ENCODE measurements around the gene MAST4. TPM values are rescaled to one million over a fixed set of nuclear protein-coding genes. Genes with fewer than 3 reads are reported as not detected.

The MAST4 gene
- total and polyA plus RNA-seq, 2 of the 13 experiments (the other 11 are each of a cell fraction or from before 2014, with no cell fraction given) = 3.4 to 3.7 TPM

DNA sequence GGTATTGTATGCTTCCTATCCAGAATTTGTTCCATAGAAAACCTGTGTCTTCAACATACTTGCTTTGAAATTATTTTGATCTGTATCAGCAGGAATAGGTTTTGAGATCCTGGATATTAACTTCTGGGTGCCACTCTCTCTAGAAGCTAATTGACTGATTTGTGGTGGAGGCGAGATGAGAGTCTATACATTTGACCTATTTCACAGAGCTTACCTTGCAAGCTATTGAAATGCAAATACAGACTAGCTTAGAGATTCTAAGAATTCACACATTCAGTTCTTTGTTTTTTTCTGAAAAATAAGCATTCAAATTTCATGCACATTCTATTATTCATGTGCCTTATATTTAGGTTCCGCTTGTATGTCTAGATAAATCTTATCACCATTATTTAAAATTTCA lies 246.3 kb downstream of the MAST4 start:
- in situ Hi-C loops (cut with HindIII; ENCODE audit: extremely low pct_ligation_motif_present, low pct_unique_long_range_greater_than_20kb) = no loop called here
- TF ChIP-seq NCOR1 (IDR thresholded peaks at IDR 0.05; ENCODE audit: borderline replicate concordance, low read length) (no peak), ZNF703 (CRISPR knock-in tag; IDR thresholded peaks at IDR 0.05; ENCODE audit: borderline replicate concordance) (no peak), RBM39 (IDR thresholded peaks at IDR 0.05; ENCODE audit: low read depth, low read length, poor library complexity, severe bottlenecking) (no peak), ZNF709 (CRISPR knock-in tag; IDR thresholded peaks at IDR 0.05) (no peak), NCOA2 (CRISPR knock-in tag; IDR thresholded peaks at IDR 0.05) (no peak), TFE3 (CRISPR knock-in tag; IDR thresholded peaks at IDR 0.05) (no peak), ARNT (IDR thresholded peaks at IDR 0.05) (no peak), TMF1 (CRISPR knock-in tag; IDR thresholded peaks at IDR 0.05; ENCODE audit: low read depth) (no peak), KLF15 (CRISPR knock-in tag; IDR thresholded peaks at IDR 0.05; ENCODE audit: borderline replicate concordance) (no peak), ZNF556 (CRISPR knock-in tag; IDR thresholded peaks at IDR 0.05; ENCODE audit: borderline replicate concordance) (no peak), KDM1A (CRISPR knock-in tag; IDR thresholded peaks at IDR 0.05) (no peak)
- DNase-seq (ENCODE audit: low spot score) (no peak), ATAC-seq (no peak), FAIRE-seq (no peak)
- H3K9ac ChIP-seq (ENCODE audit: insufficient read depth, low read depth, low read length) = no peak overlapping the region
- no peak overlapping the region for H3K4me2 ChIP-seq (ENCODE audit: low read depth, low read length)
- H3K4me3 ChIP-seq (replicated peaks in 1 of 3; ENCODE audit: insufficient read depth in 1 of 3, low read depth in 2 of 3, low read length in 3 of 3) = no peak overlapping the region
- no peaks in the 10 kb centered on the region for H3K36me3 ChIP-seq (replicated peaks in 1 of 2; ENCODE audit: control insufficient read depth in 1 of 2, insufficient read depth in 2 of 2, low read length in 2 of 2)
- no TSS peak for BruUV-seq (replicated peaks)
- H3K9me3 ChIP-seq (ENCODE audit: low read length) = no peaks in the 10 kb centered on the region
- no peaks in the 10 kb centered on the region for H3K79me2 ChIP-seq (ENCODE audit: insufficient read depth, low read length)
- no peak overlapping the region for H3K27ac ChIP-seq (ENCODE audit: extremely low read length, insufficient read depth, low read length)
- no peaks in the 10 kb centered on the region for H4K20me1 ChIP-seq (ENCODE audit: insufficient read depth, low read length)
- POLR2A ChIA-PET = no interaction called here
- no peak overlapping the region for H2AFZ ChIP-seq (ENCODE audit: low read length)
- peaks cover 10% of the 10 kb centered on the region for H3K4me1 ChIP-seq (ENCODE audit: insufficient read depth, low read length)
- CTCF ChIA-PET (ENCODE audit: low intra/inter-chr PET ratio, low total read pairs) = no interaction called here
- H3K27me3 ChIP-seq (ENCODE audit: control insufficient read depth in 1 of 2, insufficient read depth in 2 of 2, low read length in 2 of 2) = no peaks in the 10 kb centered on the region
- intact Hi-C loops (cut with micrococcal nuclease; ENCODE audit: unreplicated experiment) = no loop called here
- 77% methylated on average over 2 of the region's 2 CpGs for WGBS (ENCODE audit: low lambda C conversion rate)

All from HepG2 (cell line).